Chondrocyte (in vitro differentiated cells): ENCODE measurements around the gene SGPL1. TPM values are rescaled to one million over a fixed set of nuclear protein-coding genes. Genes with fewer than 3 reads are reported as not detected.
A peak's percentile ranks its signal among the peaks of the same experiment; 100 is the strongest.

Source experiments
- DNase-seq: peaks from one replicate; pipeline ENCODE4 v3.0.0; 2021; ENCODE audit warnings: mixed read lengths, low spot score
- H3K27ac Mint-ChIP-seq: one replicate; pipeline ENCODE4 v1.8.0; 2021; ENCODE audit warnings: mild to moderate bottlenecking, moderate library complexity, mixed read lengths; ENCODE audit not compliant: unreplicated experiment
- H3K27me3 Mint-ChIP-seq: 2 replicates; pipeline ENCODE4 v1.8.0; 2021; ENCODE audit warnings: low read depth, mixed read lengths
- H3K36me3 Mint-ChIP-seq: 2 replicates; pipeline ENCODE4 v1.8.0; 2021; ENCODE audit warnings: low read depth, mixed read lengths
- H3K4me1 Mint-ChIP-seq: 2 replicates; pipeline ENCODE4 v1.8.0; 2021; ENCODE audit warnings: low read depth, mild to moderate bottlenecking, mixed read lengths
- H3K4me3 Mint-ChIP-seq: one replicate; pipeline ENCODE4 v1.8.0; 2021; ENCODE audit warnings: mild to moderate bottlenecking, moderate library complexity, mixed read lengths; ENCODE audit not compliant: unreplicated experiment
- H3K9me3 Mint-ChIP-seq: 2 replicates; pipeline ENCODE4 v1.8.0; 2021; ENCODE audit warnings: low read depth, mixed read lengths
- CTCF ChIP-seq: fragments of 200-600 bp; sonication (generic); IDR thresholded peaks from 2 replicates; pipeline ENCODE4 v1.5.0; 2021; ENCODE audit warnings: antibody characterized with exemption, mild to moderate bottlenecking, moderate library complexity
- total RNA-seq: library from RNA; stranded (reverse); gene quantifications from 3 replicates; pipeline ENCODE4 v1.2.1, GENCODE V29; 2021

SGPL1 gene
- total RNA-seq, 1 donor from 2014 or later: 71.8 TPM

- TF ChIP-seq CTCF: no peak
- DNase-seq: peak; percentile 66
- Mint-ChIP-seq H3K27ac (no peak overlapping the region), H3K9me3 (no peaks in the 10 kb centered on the region), H3K27me3 (peaks cover 32% of the 10 kb centered on the region), H3K4me1 (peaks cover 5% of the 10 kb centered on the region), H3K36me3 (no peaks in the 10 kb centered on the region), H3K4me3 (no peak overlapping the region)
These were observed 93.7 kb downstream of the SGPL1 start for GRCh38 chr10:70909326-70909935.

- Mint-ChIP-seq H3K27me3 (peaks cover 31% of the 10 kb centered on the region), H3K9me3 (no peaks in the 10 kb centered on the region), H3K4me3 (no peak overlapping the region), H3K27ac (no peak overlapping the region), H3K4me1 (peaks cover 5% of the 10 kb centered on the region), H3K36me3 (no peaks in the 10 kb centered on the region)
- DNase-seq: peak; percentile 72
- no peak for TF ChIP-seq CTCF
These were observed 95.0 kb downstream of the SGPL1 start for GRCh38 chr10:70910486-70911341.

- peak; percentile 35 for DNase-seq
- Mint-ChIP-seq H3K27ac (no peak overlapping the region), H3K4me3 (no peak overlapping the region), H3K36me3 (no peaks in the 10 kb centered on the region), H3K27me3 (peaks cover 34% of the 10 kb centered on the region), H3K9me3 (no peaks in the 10 kb centered on the region), H3K4me1 (peaks cover 5% of the 10 kb centered on the region)
- no peak for TF ChIP-seq CTCF
These were observed 95.6 kb downstream of the SGPL1 start for GRCh38 chr10:70911386-70911785.

- no peaks in the 10 kb centered on the region for H3K9me3 Mint-ChIP-seq
- no peak overlapping the region for H3K27ac Mint-ChIP-seq
- peak; percentile 49 for DNase-seq
- no peak overlapping the region for H3K4me3 Mint-ChIP-seq
- peaks cover 40% of the 10 kb centered on the region for H3K27me3 Mint-ChIP-seq
- TF ChIP-seq CTCF: no peak
- peaks cover 5% of the 10 kb centered on the region for H3K4me1 Mint-ChIP-seq
- no peaks in the 10 kb centered on the region for H3K36me3 Mint-ChIP-seq
These were observed 96.8 kb downstream of the SGPL1 start for GRCh38 chr10:70912556-70912955.

- Mint-ChIP-seq H3K4me1 (peaks cover 5% of the 10 kb centered on the region), H3K9me3 (no peaks in the 10 kb centered on the region), H3K27ac (peak overlapping the region; percentile 12), H3K4me3 (no peak overlapping the region), H3K27me3 (peaks cover 37% of the 10 kb centered on the region), H3K36me3 (no peaks in the 10 kb centered on the region)
- DNase-seq: peak; percentile 38
- TF ChIP-seq CTCF: no peak
These were observed 97.6 kb downstream of the SGPL1 start for GRCh38 chr10:70913191-70913892.
